K562 (cell line): ENCODE data around the gene ALOXE3. TPM values are rescaled to one million over a fixed set of nuclear protein-coding genes. Genes with fewer than 3 reads are reported as not detected.

Experiments used
- BACH1 ChIP-seq: fragments of 200-800 bp; sonication (Bioruptor generic); IDR thresholded peaks from 2 replicates; pipeline ENCODE4 v1.6.1; 2016; ENCODE audit warnings: missing genetic modification characterization, missing compliant biosample characterization
- BCOR ChIP-seq: fragments of 450-650 bp; IDR thresholded peaks from 2 replicates; pipeline ENCODE4 v1.6.1; 2016
- CBX8 ChIP-seq: fragments of 200-600 bp; sonication (generic); IDR thresholded peaks from 2 replicates; pipeline ENCODE4 v1.6.1; 2012; ENCODE audit warnings: borderline replicate concordance, mixed run types, low read depth, mild to moderate bottlenecking, moderate library complexity, mixed read lengths, low read length, control low read depth, inconsistent platforms; ENCODE audit not compliant: poor library complexity, severe bottlenecking; ENCODE audit errors: extremely low read depth
- ERF ChIP-seq: fragments of 450-650 bp; formaldehyde crosslinking; IDR thresholded peaks from 2 replicates; pipeline ENCODE4 v1.4.0; 2020; ENCODE audit warnings: mild to moderate bottlenecking, mixed read lengths
- ESRRB ChIP-seq: fragments of 250-450 bp; sonication (Bioruptor Pico); IDR thresholded peaks from 2 replicates; pipeline ENCODE4 v1.5.0; 2020; ENCODE audit warnings: mild to moderate bottlenecking, moderate library complexity, borderline replicate concordance
- HEY1 ChIP-seq: fragments of 250-450 bp; sonication (Bioruptor Pico); IDR thresholded peaks from 2 replicates; pipeline ENCODE4 v1.5.0; 2020; ENCODE audit warnings: mild to moderate bottlenecking, moderate library complexity, borderline replicate concordance
- MCM2 ChIP-seq: fragments of 450-650 bp; IDR thresholded peaks from 2 replicates; pipeline ENCODE4 v1.6.1; 2017; ENCODE audit warnings: low read depth, mild to moderate bottlenecking
- MIER1 ChIP-seq: fragments of 450-650 bp; IDR thresholded peaks from 2 replicates; pipeline ENCODE4 v1.6.1; 2016; ENCODE audit warnings: antibody characterized with exemption, mild to moderate bottlenecking, low read depth
- MTF1 ChIP-seq: fragments of 250-450 bp; sonication (Bioruptor Pico); IDR thresholded peaks from 2 replicates; pipeline ENCODE4 v1.9.0; 2021; ENCODE audit warnings: moderate library complexity, mild to moderate bottlenecking, inconsistent platforms, borderline replicate concordance
- MYNN ChIP-seq, 2 experiments: sonication (generic); formaldehyde crosslinking in 1 of 2; IDR thresholded peaks; 2 replicates each; pipeline versions ENCODE4 v1.5.0 to v1.6.1; 2016 to 2020; ENCODE audit warnings: antibody characterized with exemption in 1 of 2, missing genetic modification reagents in 1 of 2
- SAFB2 ChIP-seq: fragments of 200-400 bp; formaldehyde crosslinking; IDR thresholded peaks from 2 replicates; pipeline ENCODE4 v1.6.1; 2018; ENCODE audit warnings: borderline replicate concordance, low read length, low read depth, moderate library complexity; ENCODE audit not compliant: severe bottlenecking
- SAP30 ChIP-seq: fragments of 200-600 bp; sonication (generic); IDR thresholded peaks from 2 replicates; pipeline ENCODE4 v1.6.1; 2012; ENCODE audit warnings: borderline replicate concordance, low read depth, mild to moderate bottlenecking, moderate library complexity, low read length, control low read depth, inconsistent platforms; ENCODE audit not compliant: insufficient read depth, poor library complexity, severe bottlenecking
- SLC30A9 ChIP-seq: fragments of 250-450 bp; sonication (Bioruptor Pico); IDR thresholded peaks from 2 replicates; pipeline ENCODE4 v1.8.0; 2022; ENCODE audit warnings: mild to moderate bottlenecking, moderate library complexity
- SMAD3 ChIP-seq: fragments of 450-650 bp; formaldehyde crosslinking; conservative IDR thresholded peaks from 2 replicates; pipeline ENCODE4 v1.4.0; 2020; ENCODE audit warnings: mild to moderate bottlenecking
- SRSF9 ChIP-seq: fragments of 200-400 bp; formaldehyde crosslinking; IDR thresholded peaks from 2 replicates; pipeline ENCODE4 v1.6.1; 2017; ENCODE audit warnings: low read depth, low read length, borderline replicate concordance
- THAP7 ChIP-seq: fragments of 250-450 bp; sonication (Bioruptor Pico); IDR thresholded peaks from 2 replicates; pipeline ENCODE4 v1.5.0; 2021
- ZNF24 ChIP-seq: fragments of 450-650 bp; IDR thresholded peaks from 2 replicates; pipeline ENCODE4 v1.6.1; 2016
- ZNF408 ChIP-seq: fragments of 250-450 bp; sonication (Bioruptor Pico); IDR thresholded peaks from 2 replicates; pipeline ENCODE4 v1.4.0; 2020; ENCODE audit warnings: low read depth, mild to moderate bottlenecking, moderate library complexity
- polyA plus RNA-seq, 8 experiments: library from polyadenylated mRNA; depleted of rRNA in 4 of 8; stranded (reverse) in 5 of 8; unstranded in 3 of 8; fragments of >200 nt; fragmentation: Nextera tagmentation in 2 of 8; fragmentation: Illumina TruSeq in 1 of 8; extraction: Ambion mirVana in 2 of 8; extraction: Trizol in 1 of 8; gene quantifications; 2 replicates each; pipeline versions ENCODE4 v1.2.1 to v1.2.3, GENCODE V29; 2011 to 2014; ENCODE audit warnings: inconsistent platforms in 1 of 8, missing spikeins in 1 of 8
- total RNA-seq, 7 experiments: library from RNA; depleted of rRNA in 6 of 7; stranded (reverse); fragments of >200 nt in 6 of 7; fragmentation: Illumina TruSeq in 2 of 7; extraction: Trizol in 2 of 7; gene quantifications; 2 replicates each; pipeline versions ENCODE4 v1.2.1 to v1.2.3, GENCODE V29; 2011 to 2021; ENCODE audit warnings: low replicate concordance in 1 of 7
- TF ChIP-seq, protein P1 (sequence below): sonication (generic); formaldehyde crosslinking; IDR thresholded peaks from 2 replicates; pipeline ENCODE4 v1.8.0; 2022; ENCODE audit warnings: mild to moderate bottlenecking, missing genetic modification reagents
- TF ChIP-seq, protein P2 (sequence below): fragments of 250-450 bp; sonication (Bioruptor Pico); IDR thresholded peaks from 2 replicates; pipeline ENCODE4 v1.5.0; 2020; ENCODE audit warnings: mild to moderate bottlenecking

ALOXE3 gene
- total and polyA plus RNA-seq, 9 of the 15 experiments (the other 6 are each of a cell fraction or from before 2014, with no cell fraction given), result 0.04 TPM; not detected in 8

DNA sequence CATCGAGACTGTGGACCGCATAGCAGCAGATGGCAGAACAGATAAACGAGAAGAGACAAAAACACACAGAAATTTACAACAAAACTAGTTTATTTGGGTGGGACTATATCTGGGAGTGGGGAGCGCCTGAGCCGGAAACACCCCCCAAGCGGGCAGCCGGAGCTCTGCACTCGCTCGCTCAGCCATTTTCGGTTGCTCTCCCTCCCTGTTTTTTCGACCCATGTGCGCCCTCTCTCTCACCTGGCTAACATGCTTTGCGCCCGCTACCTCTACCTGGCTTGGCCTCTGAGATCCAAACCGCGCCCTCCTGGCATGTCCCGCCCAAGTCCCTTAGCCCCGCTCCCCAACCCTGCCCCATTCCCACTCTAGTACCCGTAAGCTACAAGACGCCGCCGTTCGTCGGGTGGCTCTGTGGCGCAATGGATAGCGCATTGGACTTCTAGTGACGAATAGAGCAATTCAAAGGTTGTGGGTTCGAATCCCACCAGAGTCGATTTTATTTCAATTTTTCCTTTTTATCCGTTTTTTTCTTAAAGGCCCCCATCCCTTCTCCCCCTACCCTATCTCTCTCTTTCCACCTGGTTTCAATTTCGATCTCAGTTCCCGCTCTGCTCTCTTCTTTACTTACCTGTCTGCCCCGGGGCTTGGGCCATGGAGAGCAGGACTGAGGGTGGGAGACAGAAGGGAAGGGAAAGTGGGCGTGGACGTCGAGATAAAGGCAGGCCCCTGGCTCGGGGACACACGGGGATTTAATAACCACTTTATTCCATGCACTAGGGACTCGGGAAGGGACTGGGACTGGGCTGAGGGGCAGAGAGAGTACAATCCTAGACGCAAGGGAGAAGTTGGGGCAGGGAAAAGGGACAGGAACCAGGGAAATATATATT lies 2.4 kb upstream of the ALOXE3 start (continued):
- TF ChIP-seq ZNF24 (no peak), CBX8 (no peak), SLC30A9 (CRISPR knock-in tag) (no peak), ERF (no peak), SAFB2 (no peak), BACH1 (no peak), ESRRB (CRISPR knock-in tag) (no peak), HEY1 (CRISPR knock-in tag) (no peak), SRSF9 (no peak), SAP30 (no peak), MIER1 (no peak), MTF1 (CRISPR knock-in tag) (no peak), BCOR (peak; percentile 71), MYNN (IDR thresholded peaks at IDR 0.05) (no peak; the same call in 1 of the 2 replicates), MYNN (CRISPR knock-in tag; IDR thresholded peaks at IDR 0.05) (no peak), THAP7 (CRISPR knock-in tag) (no peak), ZNF408 (CRISPR knock-in tag) (no peak), SMAD3 (CRISPR knock-in tag) (no peak), MCM2 (peak; percentile 47; the same call in 1 of the 2 replicates)
- TF ChIP-seq, protein P1, sequence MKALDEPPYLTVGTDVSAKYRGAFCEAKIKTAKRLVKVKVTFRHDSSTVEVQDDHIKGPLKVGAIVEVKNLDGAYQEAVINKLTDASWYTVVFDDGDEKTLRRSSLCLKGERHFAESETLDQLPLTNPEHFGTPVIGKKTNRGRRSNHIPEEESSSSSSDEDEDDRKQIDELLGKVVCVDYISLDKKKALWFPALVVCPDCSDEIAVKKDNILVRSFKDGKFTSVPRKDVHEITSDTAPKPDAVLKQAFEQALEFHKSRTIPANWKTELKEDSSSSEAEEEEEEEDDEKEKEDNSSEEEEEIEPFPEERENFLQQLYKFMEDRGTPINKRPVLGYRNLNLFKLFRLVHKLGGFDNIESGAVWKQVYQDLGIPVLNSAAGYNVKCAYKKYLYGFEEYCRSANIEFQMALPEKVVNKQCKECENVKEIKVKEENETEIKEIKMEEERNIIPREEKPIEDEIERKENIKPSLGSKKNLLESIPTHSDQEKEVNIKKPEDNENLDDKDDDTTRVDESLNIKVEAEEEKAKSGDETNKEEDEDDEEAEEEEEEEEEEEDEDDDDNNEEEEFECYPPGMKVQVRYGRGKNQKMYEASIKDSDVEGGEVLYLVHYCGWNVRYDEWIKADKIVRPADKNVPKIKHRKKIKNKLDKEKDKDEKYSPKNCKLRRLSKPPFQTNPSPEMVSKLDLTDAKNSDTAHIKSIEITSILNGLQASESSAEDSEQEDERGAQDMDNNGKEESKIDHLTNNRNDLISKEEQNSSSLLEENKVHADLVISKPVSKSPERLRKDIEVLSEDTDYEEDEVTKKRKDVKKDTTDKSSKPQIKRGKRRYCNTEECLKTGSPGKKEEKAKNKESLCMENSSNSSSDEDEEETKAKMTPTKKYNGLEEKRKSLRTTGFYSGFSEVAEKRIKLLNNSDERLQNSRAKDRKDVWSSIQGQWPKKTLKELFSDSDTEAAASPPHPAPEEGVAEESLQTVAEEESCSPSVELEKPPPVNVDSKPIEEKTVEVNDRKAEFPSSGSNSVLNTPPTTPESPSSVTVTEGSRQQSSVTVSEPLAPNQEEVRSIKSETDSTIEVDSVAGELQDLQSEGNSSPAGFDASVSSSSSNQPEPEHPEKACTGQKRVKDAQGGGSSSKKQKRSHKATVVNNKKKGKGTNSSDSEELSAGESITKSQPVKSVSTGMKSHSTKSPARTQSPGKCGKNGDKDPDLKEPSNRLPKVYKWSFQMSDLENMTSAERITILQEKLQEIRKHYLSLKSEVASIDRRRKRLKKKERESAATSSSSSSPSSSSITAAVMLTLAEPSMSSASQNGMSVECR (CRISPR knock-in tag), result no peak
- TF ChIP-seq, protein P2, sequence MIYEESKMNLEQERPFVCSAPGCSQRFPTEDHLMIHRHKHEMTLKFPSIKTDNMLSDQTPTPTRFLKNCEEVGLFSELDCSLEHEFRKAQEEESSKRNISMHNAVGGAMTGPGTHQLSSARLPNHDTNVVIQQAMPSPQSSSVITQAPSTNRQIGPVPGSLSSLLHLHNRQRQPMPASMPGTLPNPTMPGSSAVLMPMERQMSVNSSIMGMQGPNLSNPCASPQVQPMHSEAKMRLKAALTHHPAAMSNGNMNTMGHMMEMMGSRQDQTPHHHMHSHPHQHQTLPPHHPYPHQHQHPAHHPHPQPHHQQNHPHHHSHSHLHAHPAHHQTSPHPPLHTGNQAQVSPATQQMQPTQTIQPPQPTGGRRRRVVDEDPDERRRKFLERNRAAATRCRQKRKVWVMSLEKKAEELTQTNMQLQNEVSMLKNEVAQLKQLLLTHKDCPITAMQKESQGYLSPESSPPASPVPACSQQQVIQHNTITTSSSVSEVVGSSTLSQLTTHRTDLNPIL (CRISPR knock-in tag), result no peak
